Muscle of back (tissue), 11 donors: ENCODE measurements around the gene CLBA1. TPM values are rescaled to one million over a fixed set of nuclear protein-coding genes. Genes with fewer than 3 reads are reported as not detected.

ENCODE experiments used
- DNase-seq, 3 donors: peaks; one replicate each; pipeline versions ENCODE4 v3.0.0 to v3.0.0-alpha.2; 2013
- polyA plus RNA-seq, 10 donors: library from polyadenylated mRNA; unstranded; fragments of 120-200 nt; gene quantifications; one replicate each; pipeline ENCODE4 v1.2.1, GENCODE V29; 2013; ENCODE audit not compliant: insufficient read length in 10 of 10

CLBA1 gene
- polyA plus RNA-seq, 10 donors: 2.6 to 6.7 (median 4.4) TPM

- peak in 1 of 3 donors; percentile 44 for DNase-seq
Measured at GRCh38 chr14:104979758-104980610, 5.6 kb upstream of the CLBA1 start.

DNA sequence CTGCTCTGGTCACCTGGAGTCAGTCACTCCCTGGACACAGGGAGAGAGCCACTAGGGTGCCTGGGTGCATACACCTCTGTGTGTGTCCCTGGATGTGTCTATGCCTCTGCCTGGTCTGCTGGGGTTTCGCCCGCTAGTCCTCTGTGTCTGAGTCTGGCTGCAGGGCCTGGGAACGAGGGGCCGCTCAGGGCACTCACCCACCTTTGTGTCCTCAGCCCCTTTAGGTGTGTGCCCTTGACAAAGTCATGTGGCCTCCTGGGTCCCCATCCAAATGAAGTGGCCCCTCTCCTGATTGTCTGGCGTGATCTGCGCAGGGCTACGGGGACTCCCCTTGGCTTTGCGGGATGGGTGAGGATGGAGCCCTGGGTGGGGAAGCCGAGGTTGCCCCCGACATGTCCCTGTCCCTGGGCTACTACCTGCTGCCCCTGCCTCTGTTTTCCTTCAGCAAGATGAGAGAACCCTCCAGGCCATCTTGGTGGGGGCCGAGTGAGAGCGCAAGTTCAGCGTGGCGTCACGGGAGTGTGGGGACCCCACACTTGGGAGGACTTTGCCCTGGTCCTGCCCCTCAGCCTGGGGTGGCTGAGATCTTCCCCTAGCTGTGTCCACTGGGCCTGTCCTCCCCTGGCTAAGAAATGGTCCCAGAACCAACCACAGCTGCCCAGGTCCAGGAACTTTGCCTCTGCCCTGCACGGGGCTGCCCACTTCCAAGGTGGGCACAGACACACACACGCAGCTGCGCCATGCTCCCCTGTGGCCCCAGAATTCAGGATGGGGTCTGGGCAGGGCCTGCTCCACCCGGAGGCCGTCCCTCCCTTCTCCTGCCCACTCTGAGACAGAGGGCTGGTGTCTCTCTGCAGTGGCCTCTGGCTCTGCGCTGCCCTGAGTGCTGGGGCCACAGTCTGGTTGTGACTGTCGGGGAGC is 4.7 kb upstream of the CLBA1 start:
- DNase-seq: peak in 1 of 3 donors; percentile 11

DNA sequence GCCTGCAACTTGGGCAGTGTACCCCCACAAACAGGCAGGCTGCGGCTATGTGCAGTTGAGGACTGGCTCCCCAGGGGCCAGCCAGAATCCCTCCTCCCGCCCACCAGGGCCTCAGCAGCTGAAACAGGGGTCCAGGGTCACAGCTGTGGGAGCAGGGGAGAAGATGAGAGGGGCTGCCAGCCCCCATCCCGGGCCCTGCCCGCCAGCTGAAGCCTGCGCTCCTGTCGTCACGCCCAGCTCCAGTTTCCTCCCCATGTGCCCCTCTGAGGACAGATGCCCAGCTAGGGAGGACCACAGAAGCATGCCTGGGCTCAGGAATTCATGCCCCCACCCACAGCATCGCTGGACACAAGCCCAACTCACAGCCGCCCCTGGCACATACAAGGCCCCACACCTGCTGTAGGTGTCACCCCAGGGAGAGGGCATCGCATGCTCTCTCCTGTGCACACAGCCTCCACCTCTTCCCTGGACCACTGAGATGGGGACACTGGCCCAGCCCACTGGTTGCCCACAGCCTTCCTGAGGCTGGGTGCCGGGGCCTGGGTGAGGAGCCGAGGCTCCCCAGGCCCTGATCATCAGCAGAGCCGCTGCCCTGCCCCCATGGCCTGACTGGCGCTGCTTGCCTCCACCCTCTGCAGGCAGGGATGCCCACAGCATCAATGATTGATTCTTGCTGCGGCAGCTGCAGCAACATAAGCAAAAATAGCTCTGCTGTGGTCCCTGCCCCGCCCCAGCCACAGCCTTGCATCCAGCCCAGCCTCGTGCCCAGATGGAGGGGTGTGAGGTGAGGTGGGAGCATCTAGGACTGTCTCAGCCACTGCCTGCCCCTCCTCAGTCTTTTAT is 3.7 kb upstream of the CLBA1 start:
- peak in 1 of 3 donors; percentile 73 for DNase-seq

DNA sequence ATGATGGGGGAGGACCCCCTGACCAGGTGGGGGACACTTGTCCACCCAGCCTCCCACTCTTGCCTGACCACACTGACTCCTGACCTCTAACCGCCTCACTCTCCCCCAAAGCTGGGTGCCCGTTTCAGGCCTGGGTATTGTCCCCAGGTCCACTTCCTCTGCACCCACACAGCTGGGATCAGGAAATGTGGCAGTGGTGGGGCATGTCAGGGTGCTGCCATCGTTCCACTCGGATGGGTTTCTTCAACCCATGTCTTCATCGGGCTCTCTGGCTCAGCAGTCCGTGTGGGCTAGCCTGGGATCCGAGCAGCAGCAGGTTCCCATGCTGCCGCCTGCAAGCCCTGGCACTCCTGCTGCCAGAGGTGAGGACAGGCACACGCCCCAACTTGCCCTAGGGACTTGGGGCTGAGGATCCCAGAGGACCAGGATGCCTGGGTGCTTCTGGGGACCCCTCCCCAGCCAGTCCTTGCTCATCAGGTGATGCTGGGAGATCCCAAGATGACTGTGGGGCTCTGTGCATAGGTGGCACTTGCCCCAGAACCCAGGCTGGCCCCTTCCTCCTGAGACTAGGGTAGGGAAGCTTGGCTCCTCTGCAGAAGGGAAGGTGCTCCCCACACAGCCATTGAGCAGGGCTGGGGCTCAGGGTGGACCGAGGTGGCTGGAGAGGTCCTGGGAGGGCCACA is 2.9 kb upstream of the CLBA1 start:
- no peak for DNase-seq

GRCh38 chr14:104983231-104983721 is 2.3 kb upstream of the CLBA1 start:
- DNase-seq: no peak

DNA sequence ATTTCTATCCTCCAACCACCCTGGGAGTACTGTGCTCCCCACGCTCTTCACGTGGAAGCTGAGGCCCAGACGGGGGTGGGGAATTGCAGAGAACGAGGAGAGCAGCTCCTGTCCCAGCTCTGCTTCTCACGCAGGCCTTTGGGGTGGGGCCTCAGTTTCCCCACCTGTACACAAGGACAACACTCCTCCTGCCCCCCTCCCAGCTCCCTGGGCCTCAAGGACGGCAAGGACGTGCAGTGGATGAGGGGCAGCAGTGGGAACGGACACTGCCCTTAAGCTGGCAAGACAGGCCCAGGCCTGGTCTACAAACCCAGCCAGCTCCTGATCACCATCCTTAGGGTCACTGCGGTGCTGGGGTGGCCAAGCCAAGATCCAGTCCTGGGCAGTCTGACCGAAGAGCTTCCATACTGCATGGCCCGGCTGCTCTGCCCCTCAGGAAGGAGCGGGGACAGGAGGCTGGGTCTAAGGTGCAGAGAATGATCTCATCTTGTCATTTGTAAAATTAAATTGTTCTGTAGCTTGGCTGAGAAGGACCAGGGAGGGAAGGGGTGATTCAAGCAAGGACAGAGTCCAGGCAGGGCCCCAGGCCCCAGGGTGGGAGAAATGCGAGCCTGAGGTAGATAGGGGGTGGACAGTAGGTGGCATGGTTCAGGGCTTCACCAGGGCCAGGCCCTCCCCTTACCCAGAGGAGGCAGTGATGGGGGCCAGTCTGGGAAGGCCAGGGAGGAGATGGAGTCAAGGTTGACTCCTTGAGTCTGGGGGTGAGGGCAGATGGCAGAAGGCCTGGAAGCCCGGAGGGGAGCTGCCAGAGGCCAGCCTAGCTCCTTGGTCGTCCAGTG is 1.3 kb upstream of the CLBA1 start:
- no peak for DNase-seq

DNA sequence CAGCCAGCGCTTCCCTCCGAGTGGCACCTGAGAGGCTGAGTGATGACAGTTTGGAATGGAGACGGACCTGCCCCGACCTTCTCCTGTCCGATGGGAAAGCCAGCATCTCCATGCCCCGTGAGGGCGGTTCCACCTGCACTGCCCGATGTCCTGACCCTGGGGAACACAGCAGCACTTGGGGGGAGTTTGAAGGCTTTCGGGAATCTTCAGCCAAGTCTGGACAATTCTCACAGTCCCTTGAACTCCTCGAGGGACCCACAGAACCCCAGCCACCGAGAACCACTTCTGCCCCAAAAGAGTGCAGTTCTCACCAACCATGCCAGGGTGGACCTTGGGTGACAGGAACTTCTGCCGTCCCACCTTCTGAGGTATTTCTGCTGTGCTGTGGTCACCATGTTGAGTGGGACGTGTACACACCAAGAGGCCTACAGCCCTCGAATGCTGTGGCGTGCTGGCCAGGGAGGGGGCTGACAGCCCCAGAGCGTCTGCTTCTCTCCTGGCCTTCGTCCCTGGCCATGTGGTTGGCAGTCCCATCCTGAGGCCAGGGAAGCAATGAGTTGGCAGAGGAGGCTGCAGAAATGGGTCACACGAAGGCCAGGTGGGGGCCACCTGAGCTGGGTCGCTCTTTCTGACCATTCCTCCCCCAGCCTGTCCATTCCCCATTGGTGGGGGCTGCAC is 1.0 kb downstream of the CLBA1 start:
- no peak for DNase-seq

DNA sequence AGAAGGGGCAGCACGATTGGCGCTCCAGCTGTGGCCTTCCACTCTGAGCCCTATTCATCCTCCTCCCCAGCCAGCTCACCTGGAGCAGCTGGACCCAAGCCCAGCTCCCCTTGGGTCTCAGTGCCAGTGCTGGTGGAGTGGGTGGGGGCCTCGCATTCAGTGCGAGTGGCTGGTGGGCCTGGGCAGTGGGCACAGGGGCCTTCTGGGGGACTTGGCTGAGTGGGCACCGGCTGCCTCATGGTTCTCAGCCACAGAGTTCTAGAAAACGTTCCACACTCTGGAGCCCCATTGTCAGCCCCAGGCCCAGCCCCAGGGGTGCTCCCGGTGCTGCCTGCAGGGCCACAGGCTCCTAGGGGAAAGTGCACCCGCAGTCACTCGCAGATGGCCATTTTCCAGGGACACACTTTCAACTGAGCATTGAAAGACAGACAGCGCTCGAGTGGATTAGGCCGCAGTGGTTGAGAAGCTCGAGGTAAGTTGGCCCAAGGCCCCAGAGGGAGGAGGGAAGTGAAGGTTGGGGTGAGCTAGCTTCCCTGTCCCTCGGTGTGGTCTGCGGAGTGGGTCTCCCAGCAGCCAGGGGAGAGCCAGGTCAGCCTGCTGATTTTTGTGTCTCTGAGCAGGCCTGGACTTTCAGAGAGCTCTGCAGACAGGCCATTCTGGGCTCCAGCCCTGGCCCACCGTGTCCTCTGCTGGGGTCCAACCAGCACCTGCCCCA is 3.8 kb downstream of the CLBA1 start:
- DNase-seq: no peak

- no peak for DNase-seq
Measured at GRCh38 chr14:104989951-104990303, 4.3 kb downstream of the CLBA1 start.

- no peak for DNase-seq
Measured at GRCh38 chr14:104991896-104992230, 6.3 kb downstream of the CLBA1 start.

DNA sequence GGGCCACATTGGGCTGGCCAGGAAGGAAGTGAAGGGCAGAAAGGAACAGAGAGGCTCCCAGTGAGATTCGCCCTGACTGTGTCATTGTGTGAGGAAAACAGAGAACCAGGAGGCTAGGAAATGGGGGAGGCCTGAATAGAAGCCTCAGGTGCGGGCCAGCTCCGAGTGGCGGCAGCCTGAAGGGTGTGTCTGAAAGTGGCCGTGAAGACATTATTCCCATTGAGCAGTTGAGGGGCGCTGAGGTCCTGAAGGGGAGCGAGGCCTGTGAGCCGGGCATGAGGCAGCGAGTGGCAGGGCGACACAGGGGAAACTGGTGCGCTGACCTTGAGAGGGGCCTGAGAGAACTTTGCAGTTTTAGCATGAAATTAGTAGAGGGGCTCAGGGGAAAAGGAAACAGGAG is 6.9 kb downstream of the CLBA1 start:
- DNase-seq: no peak

GRCh38 chr14:104993306-104993705 is 7.7 kb downstream of the CLBA1 start:
- no peak for DNase-seq

GRCh38 chr14:104993808-104994591 is 8.4 kb downstream of the CLBA1 start:
- peak in 1 of 3 donors; percentile 60 for DNase-seq

DNA sequence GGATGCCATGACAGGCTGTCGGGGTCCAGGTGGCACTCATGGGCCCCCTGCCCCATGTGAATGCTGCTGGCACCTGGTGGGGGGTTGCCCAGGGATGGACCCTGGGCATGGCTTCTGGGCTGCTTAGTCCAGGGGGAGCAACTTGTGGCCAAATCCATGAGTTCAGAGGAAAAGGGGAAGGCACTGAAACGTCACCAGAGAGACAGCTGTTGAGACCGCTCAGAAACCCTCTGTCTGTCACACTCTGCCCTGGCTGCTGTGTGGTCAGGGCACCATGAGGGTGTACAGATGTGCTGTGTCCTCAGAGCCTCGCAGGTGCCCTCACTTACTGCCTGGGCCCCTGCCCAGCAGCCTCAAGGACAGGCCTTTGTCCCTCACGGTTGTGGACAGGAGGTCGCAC is 9.4 kb downstream of the CLBA1 start:
- DNase-seq: peak in 1 of 3 donors; percentile 56

DNA sequence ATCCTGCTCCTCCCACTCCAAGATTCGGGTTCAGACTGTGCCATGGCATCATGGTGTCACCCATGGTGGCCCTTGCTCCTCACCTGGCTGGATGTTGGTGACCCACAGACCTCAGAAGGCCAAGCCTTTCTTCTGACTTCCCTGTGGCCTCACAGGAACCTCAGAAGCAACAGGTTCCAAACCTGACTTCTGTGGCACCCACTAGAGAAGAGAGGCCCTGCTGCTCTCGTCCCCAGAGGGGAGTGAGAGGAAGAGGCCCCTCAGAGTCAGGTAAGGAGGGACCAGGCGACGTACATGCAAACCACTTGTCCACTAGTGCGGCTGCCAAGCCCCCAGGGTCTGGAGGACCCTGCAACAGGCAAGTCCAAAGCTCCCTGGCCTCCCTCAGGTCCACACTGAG is 10.4 kb downstream of the CLBA1 start:
- DNase-seq: no peak

GRCh38 chr14:104996483-104996882 is 10.9 kb downstream of the CLBA1 start:
- DNase-seq: no peak

- DNase-seq: no peak
Measured at GRCh38 chr14:104998801-104999200, 13.2 kb downstream of the CLBA1 start.

DNA sequence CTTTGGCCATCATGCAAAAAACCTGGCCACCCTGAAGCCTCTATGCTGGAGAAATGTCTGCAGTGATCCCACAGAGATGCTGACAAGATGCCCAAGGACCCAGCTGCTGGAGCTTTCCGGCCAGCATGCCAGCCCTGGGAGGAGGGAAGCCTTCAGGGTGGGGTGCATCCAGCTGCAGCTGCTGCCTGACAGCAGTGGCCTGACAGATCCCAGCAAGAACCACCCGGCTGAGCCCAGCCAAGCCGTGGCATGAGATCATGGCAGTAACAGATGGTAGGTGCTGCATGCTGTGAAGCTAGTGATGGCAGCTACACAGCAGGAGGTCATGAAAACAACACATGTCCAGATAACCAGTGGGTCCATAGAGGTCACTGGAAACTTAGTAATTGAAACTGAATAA is 13.8 kb downstream of the CLBA1 start:
- no peak for DNase-seq
